Panc1 (cell line): Measurements from ENCODE around the gene AGAP1. TPM values are rescaled to one million over a fixed set of nuclear protein-coding genes. Genes with fewer than 3 reads are reported as not detected.

ENCODE experiments used
- ATAC-seq: fragments of 200-7000 bp; cut with Tn5 transposase; 2 replicates; pipeline ENCODE4 v1.9.1; 2020; ENCODE audit warnings: mild to moderate bottlenecking, moderate library complexity
- BruUV-seq: library from RNA; stranded (reverse); fragments of 400-500 nt; replicated peaks from 2 replicates; lab custom pipeline; 2021; lab: Mats Ljungman, UMichigan
- CTCF ChIA-PET: fragments of 300-600 bp; sonication (Branson Sonifier 250); formaldehyde crosslinking; loops from one replicate; lab custom pipeline; 2022; ENCODE audit warnings: antibody characterized with exemption; lab: Charles Lee
- POLR2A ChIA-PET: fragments of 300-600 bp; sonication (Branson Sonifier 250); formaldehyde crosslinking; loops from one replicate; lab custom pipeline; 2022; ENCODE audit warnings: antibody characterized with exemption; lab: Charles Lee
- DNase-seq: peaks from one replicate; pipeline ENCODE4 v3.0.0-alpha.2; 2010; ENCODE audit warnings: low read depth, low spot score
- H3K27ac ChIP-seq: 2 replicates; pipeline ENCODE4 v1.5.1; 2011; ENCODE audit warnings: mild to moderate bottlenecking, low read length, inconsistent platforms
- H3K27me3 ChIP-seq: fragments of 200-500 bp; sonication (Bioruptor generic); 2 replicates; pipeline ENCODE4 v1.6.0; 2014; ENCODE audit warnings: low read length, inconsistent platforms; ENCODE audit not compliant: control insufficient read depth, insufficient read depth
- H3K36me3 ChIP-seq: fragments of 200-500 bp; sonication (Bioruptor generic); 2 replicates; pipeline ENCODE4 v1.5.1; 2014; ENCODE audit warnings: inconsistent platforms, mild to moderate bottlenecking, low read length, moderate library complexity; ENCODE audit not compliant: control insufficient read depth, insufficient read depth
- H3K4me1 ChIP-seq: 2 replicates; pipeline ENCODE4 v1.5.1; 2011; ENCODE audit warnings: inconsistent platforms, mild to moderate bottlenecking, low read length, moderate library complexity; ENCODE audit not compliant: control insufficient read depth, insufficient read depth
- H3K4me3 ChIP-seq, 2 experiments: 2 replicates each; pipeline ENCODE4 v1.5.1; 2011 to 2012; ENCODE audit warnings: low read depth in 2 of 2, low read length in 2 of 2, mild to moderate bottlenecking in 2 of 2, inconsistent platforms in 1 of 2, moderate library complexity in 1 of 2
- H3K9me3 ChIP-seq: fragments of 200-500 bp; sonication (Bioruptor generic); 2 replicates; pipeline ENCODE4 v1.5.1; 2014; ENCODE audit warnings: low read depth, mild to moderate bottlenecking, inconsistent platforms, low read length, moderate library complexity; ENCODE audit not compliant: control insufficient read depth, insufficient read depth
- POLR2AphosphoS5 ChIP-seq: IDR thresholded peaks from 2 replicates; pipeline ENCODE4 v1.6.1; 2012; ENCODE audit warnings: mild to moderate bottlenecking, low read depth, low read length, moderate library complexity
- REST ChIP-seq, 2 experiments: IDR thresholded peaks; 2 replicates each; pipeline ENCODE4 v1.6.1; 2011 to 2012; ENCODE audit warnings: low read depth in 2 of 2, control low read depth in 1 of 2, low read length in 1 of 2, mild to moderate bottlenecking in 1 of 2, moderate library complexity in 1 of 2; ENCODE audit not compliant: insufficient read depth in 1 of 2
- SIN3A ChIP-seq: IDR thresholded peaks from 2 replicates; pipeline ENCODE4 v1.6.1; 2012; ENCODE audit warnings: low read depth, mild to moderate bottlenecking, low read length, moderate library complexity, borderline replicate concordance; ENCODE audit not compliant: insufficient read depth
- TCF7L2 ChIP-seq: IDR thresholded peaks from 2 replicates; pipeline ENCODE4 v1.6.1; 2011; ENCODE audit warnings: mild to moderate bottlenecking, low read depth, low read length, inconsistent platforms
- in situ Hi-C: cut with HindIII; loops from 2 replicates; pipeline ENCODE4 v1.10.0; 2016; ENCODE audit warnings: low sequenced_read_pairs, low pct_unique_long_range_greater_than_20kb
- intact Hi-C: fragments of 100-400 bp; cut with micrococcal nuclease; formaldehyde crosslinking; loops from one replicate; pipeline ENCODE4 v1.10.0; 2022; ENCODE audit not compliant: unreplicated experiment
- total RNA-seq: library from RNA; stranded (reverse); gene quantifications from one replicate; pipeline ENCODE4 v1.2.1, GENCODE V29; 2021; ENCODE audit not compliant: unreplicated experiment
- TF ChIP-seq, protein P1 (sequence below): fragments of 450-650 bp; IDR thresholded peaks from 2 replicates; pipeline ENCODE4 v1.5.1; 2017; ENCODE audit warnings: mild to moderate bottlenecking

Gene AGAP1
- total RNA-seq, 1 experiment from 2014 or later, result 38.9 TPM

GRCh38 chr2:235676536-235676799, 182.6 kb downstream of the AGAP1 start:
- Histone ChIP-seq H3K36me3 (no peaks in the 10 kb centered on the region), H3K9me3 (no peaks in the 10 kb centered on the region), H3K27me3 (no peaks in the 10 kb centered on the region), H3K4me1 (peaks cover 9% of the 10 kb centered on the region), H3K27ac (no peak overlapping the region), H3K4me3 (no peak overlapping the region)
- BruUV-seq, result no TSS peak
- DNase-seq (no peak), ATAC-seq (no peak)
- intact Hi-C loops (no loop called here), in situ Hi-C loops (no loop called here)
- ChIA-PET CTCF (no interaction called here), POLR2A (no interaction called here)
- TF ChIP-seq SIN3A (no peak), TCF7L2 (no peak), POLR2AphosphoS5 (no peak), REST (IDR thresholded peaks at IDR 0.05; ENCODE audit: insufficient read depth in 1 of 2, low read depth in 2 of 2, low read length in 1 of 2) (no peak)
- TF ChIP-seq, protein P1, sequence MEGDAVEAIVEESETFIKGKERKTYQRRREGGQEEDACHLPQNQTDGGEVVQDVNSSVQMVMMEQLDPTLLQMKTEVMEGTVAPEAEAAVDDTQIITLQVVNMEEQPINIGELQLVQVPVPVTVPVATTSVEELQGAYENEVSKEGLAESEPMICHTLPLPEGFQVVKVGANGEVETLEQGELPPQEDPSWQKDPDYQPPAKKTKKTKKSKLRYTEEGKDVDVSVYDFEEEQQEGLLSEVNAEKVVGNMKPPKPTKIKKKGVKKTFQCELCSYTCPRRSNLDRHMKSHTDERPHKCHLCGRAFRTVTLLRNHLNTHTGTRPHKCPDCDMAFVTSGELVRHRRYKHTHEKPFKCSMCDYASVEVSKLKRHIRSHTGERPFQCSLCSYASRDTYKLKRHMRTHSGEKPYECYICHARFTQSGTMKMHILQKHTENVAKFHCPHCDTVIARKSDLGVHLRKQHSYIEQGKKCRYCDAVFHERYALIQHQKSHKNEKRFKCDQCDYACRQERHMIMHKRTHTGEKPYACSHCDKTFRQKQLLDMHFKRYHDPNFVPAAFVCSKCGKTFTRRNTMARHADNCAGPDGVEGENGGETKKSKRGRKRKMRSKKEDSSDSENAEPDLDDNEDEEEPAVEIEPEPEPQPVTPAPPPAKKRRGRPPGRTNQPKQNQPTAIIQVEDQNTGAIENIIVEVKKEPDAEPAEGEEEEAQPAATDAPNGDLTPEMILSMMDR, result no peak

- intact Hi-C loops, result no loop called here
- ATAC-seq, result no peak
- H3K27me3 ChIP-seq, result no peaks in the 10 kb centered on the region
- in situ Hi-C loops, result no loop called here
- CTCF ChIA-PET, result no interaction called here
- H3K27ac ChIP-seq, result no peak overlapping the region
- BruUV-seq, result no TSS peak
- H3K36me3 ChIP-seq, result no peaks in the 10 kb centered on the region
- POLR2A ChIA-PET, result no interaction called here
- peaks cover under 1% of the 10 kb centered on the region; the same call in 1 of the 2 replicates for H3K4me1 ChIP-seq
- no peak for DNase-seq
- no peaks in the 10 kb centered on the region for H3K9me3 ChIP-seq
- no peak overlapping the region for H3K4me3 ChIP-seq
- TF ChIP-seq REST (IDR thresholded peaks at IDR 0.05; ENCODE audit: insufficient read depth in 1 of 2, low read depth in 2 of 2, low read length in 1 of 2), result no peak
- no peak for TF ChIP-seq POLR2AphosphoS5
- TF ChIP-seq SIN3A, result no peak
- TF ChIP-seq, protein P1, result no peak
- no peak for TF ChIP-seq TCF7L2
Measured at GRCh38 chr2:235677276-235677788, 183.5 kb downstream of the AGAP1 start.
